Measurements from ENCODE around the gene GPATCH1. TPM values are rescaled to one million over a fixed set of nuclear protein-coding genes. Genes with fewer than 3 reads are reported as not detected.
A peak's percentile ranks its signal among the peaks of the same experiment; 100 is the strongest.

GPATCH1 gene
- total and polyA plus RNA-seq, 2 donors from 2014 or later = 4.3 to 9.1 TPM

GRCh38 chr19:33167438-33167837 is 86.5 kb downstream of the GPATCH1 start:
- intact Hi-C loops (cut with DNase I) = no loop called here
- Histone ChIP-seq H3K27me3 (ENCODE audit: control insufficient read depth, insufficient read depth, low read length) (no peaks in the 10 kb centered on the region), H3K9ac (ENCODE audit: low read length in 3 of 3) (no peak overlapping the region), H3K27ac (ENCODE audit: low read depth in 2 of 2, low read length in 2 of 2) (no peak overlapping the region), H3K4me3 (ENCODE audit: low read length in 3 of 3) (no peak overlapping the region), H3K36me3 (ENCODE audit: control insufficient read depth in 2 of 3, insufficient read depth in 3 of 3, low read length in 3 of 3) (no peaks in the 10 kb centered on the region), H3K4me1 (ENCODE audit: control insufficient read depth in 2 of 3, insufficient read depth in 2 of 3, low read depth in 1 of 3, low read length in 3 of 3) (no peaks in the 10 kb centered on the region), H3K9me3 (ENCODE audit: control insufficient read depth in 2 of 3, insufficient read depth in 1 of 3, low read length in 3 of 3) (no peaks in the 10 kb centered on the region)
- FAIRE-seq (no peak), DNase-seq (no peak)
- TF ChIP-seq CTCF (IDR thresholded peaks at IDR 0.05; ENCODE audit: borderline replicate concordance, extremely low read depth, insufficient read depth) = no peak

GRCh38 chr19:33168528-33168927 is 87.5 kb downstream of the GPATCH1 start:
- H3K4me3 ChIP-seq (ENCODE audit: low read length in 3 of 3) = no peak overlapping the region
- intact Hi-C loops (cut with DNase I) = no loop called here

GRCh38 chr19:33171222-33171795 is 90.3 kb downstream of the GPATCH1 start:
- intact Hi-C loops (cut with DNase I) = no loop called here
- no peak for FAIRE-seq

More at GRCh38 chr19:33168528-33168927, 87.5 kb downstream of the GPATCH1 start:
- TF ChIP-seq CTCF (IDR thresholded peaks at IDR 0.05; ENCODE audit: borderline replicate concordance, extremely low read depth, insufficient read depth) = no peak
- FAIRE-seq (no peak), DNase-seq (no peak)
- Histone ChIP-seq H3K27me3 (ENCODE audit: control insufficient read depth, insufficient read depth, low read length) (no peaks in the 10 kb centered on the region), H3K9me3 (ENCODE audit: control insufficient read depth in 2 of 3, insufficient read depth in 1 of 3, low read length in 3 of 3) (no peaks in the 10 kb centered on the region), H3K9ac (ENCODE audit: low read length in 3 of 3) (no peak overlapping the region), H3K27ac (ENCODE audit: low read depth in 2 of 2, low read length in 2 of 2) (no peak overlapping the region), H3K4me1 (ENCODE audit: control insufficient read depth in 2 of 3, insufficient read depth in 2 of 3, low read depth in 1 of 3, low read length in 3 of 3) (peaks cover 0 to 4% (median 0%) of the 10 kb centered on the region in 3 donors), H3K36me3 (ENCODE audit: control insufficient read depth in 2 of 3, insufficient read depth in 3 of 3, low read length in 3 of 3) (no peaks in the 10 kb centered on the region)

More at GRCh38 chr19:33171222-33171795, 90.3 kb downstream of the GPATCH1 start:
- H3K27ac ChIP-seq (ENCODE audit: low read depth in 2 of 2, low read length in 2 of 2) = no peak overlapping the region
- no peaks in the 10 kb centered on the region for H3K9me3 ChIP-seq (ENCODE audit: control insufficient read depth in 2 of 3, insufficient read depth in 1 of 3, low read length in 3 of 3)
- DNase-seq = peak in 3 of 5 donors; percentile 0 to 49 (median 37)
- no peaks in the 10 kb centered on the region for H3K27me3 ChIP-seq (ENCODE audit: control insufficient read depth, insufficient read depth, low read length)
- H3K4me1 ChIP-seq (ENCODE audit: control insufficient read depth in 2 of 3, insufficient read depth in 2 of 3, low read depth in 1 of 3, low read length in 3 of 3) = peaks cover 0 to 12% (median 10%) of the 10 kb centered on the region in 3 donors
- no peak overlapping the region for H3K4me3 ChIP-seq (ENCODE audit: low read length in 3 of 3)
- TF ChIP-seq CTCF (IDR thresholded peaks at IDR 0.05; ENCODE audit: borderline replicate concordance, extremely low read depth, insufficient read depth) = no peak
- H3K9ac ChIP-seq (ENCODE audit: low read length in 3 of 3) = no peak overlapping the region
- no peaks in the 10 kb centered on the region for H3K36me3 ChIP-seq (ENCODE audit: control insufficient read depth in 2 of 3, insufficient read depth in 3 of 3, low read length in 3 of 3)

Data from kidney (tissue), 14 donors.